Measurements from ENCODE around the gene ARHGEF1.

DNA sequence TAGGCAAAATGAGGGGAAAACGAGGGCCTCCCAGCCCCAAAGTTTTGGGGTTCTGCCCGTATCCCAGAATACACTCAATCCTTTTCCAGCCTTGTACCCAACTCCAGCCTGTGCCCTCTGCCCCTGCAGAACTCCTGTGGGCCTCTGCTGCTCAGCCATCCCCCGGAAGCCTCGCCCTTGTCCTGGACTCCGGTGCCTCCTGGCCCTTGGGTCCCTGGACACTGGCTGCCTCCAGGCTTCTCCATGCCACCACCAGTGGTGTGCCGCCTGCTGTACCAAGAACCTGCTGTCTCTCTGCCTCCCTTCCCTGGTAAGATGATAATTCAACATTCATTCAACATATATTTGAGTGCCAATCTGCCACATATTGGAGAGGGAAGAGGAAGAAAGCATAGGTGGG, 34.3 kb upstream of the ARHGEF1 start:
- TF ChIP-seq, protein P1, sequence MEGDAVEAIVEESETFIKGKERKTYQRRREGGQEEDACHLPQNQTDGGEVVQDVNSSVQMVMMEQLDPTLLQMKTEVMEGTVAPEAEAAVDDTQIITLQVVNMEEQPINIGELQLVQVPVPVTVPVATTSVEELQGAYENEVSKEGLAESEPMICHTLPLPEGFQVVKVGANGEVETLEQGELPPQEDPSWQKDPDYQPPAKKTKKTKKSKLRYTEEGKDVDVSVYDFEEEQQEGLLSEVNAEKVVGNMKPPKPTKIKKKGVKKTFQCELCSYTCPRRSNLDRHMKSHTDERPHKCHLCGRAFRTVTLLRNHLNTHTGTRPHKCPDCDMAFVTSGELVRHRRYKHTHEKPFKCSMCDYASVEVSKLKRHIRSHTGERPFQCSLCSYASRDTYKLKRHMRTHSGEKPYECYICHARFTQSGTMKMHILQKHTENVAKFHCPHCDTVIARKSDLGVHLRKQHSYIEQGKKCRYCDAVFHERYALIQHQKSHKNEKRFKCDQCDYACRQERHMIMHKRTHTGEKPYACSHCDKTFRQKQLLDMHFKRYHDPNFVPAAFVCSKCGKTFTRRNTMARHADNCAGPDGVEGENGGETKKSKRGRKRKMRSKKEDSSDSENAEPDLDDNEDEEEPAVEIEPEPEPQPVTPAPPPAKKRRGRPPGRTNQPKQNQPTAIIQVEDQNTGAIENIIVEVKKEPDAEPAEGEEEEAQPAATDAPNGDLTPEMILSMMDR (IDR thresholded peaks at IDR 0.05), result no peak
- TF ChIP-seq POLR2A (IDR thresholded peaks at IDR 0.05), result no peak

All from heart left ventricle (tissue), 13 donors.